LNCAP (cell line): ENCODE measurements around the gene TIMP4.

ENCODE experiments used
- TF ChIP-seq, protein P1 (sequence below): fragments of 450-650 bp; IDR thresholded peaks from 2 replicates; pipeline ENCODE4 v1.5.1; 2017; ENCODE audit warnings: mild to moderate bottlenecking

TIMP4 gene

DNA sequence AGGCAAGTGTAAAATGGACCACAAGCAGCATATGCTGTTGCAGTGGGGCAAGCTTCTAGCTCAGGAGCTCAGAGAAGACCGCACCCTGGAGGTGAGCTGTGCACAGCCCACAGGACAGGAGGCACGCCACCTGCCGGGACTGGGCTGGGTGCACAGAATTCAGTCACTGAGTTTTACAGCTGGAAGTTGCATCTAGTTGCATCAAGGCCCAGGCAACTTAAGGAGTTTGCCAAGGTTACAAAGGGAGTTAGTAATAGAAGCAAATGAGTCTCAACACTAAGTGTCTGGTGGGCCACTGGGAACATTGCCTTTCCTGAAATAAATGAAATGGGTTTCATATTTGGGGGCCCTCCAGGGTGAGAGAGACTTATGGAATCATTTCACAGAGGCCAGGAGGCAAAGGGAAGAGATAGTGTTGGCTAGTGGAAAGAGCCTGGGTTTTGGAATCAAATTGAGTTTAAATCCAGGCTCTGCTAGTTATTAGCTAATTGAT, 36.0 kb upstream of the TIMP4 start:
- TF ChIP-seq, protein P1, sequence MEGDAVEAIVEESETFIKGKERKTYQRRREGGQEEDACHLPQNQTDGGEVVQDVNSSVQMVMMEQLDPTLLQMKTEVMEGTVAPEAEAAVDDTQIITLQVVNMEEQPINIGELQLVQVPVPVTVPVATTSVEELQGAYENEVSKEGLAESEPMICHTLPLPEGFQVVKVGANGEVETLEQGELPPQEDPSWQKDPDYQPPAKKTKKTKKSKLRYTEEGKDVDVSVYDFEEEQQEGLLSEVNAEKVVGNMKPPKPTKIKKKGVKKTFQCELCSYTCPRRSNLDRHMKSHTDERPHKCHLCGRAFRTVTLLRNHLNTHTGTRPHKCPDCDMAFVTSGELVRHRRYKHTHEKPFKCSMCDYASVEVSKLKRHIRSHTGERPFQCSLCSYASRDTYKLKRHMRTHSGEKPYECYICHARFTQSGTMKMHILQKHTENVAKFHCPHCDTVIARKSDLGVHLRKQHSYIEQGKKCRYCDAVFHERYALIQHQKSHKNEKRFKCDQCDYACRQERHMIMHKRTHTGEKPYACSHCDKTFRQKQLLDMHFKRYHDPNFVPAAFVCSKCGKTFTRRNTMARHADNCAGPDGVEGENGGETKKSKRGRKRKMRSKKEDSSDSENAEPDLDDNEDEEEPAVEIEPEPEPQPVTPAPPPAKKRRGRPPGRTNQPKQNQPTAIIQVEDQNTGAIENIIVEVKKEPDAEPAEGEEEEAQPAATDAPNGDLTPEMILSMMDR = peak; percentile 52

GRCh38 chr3:12194209-12194608, 35.5 kb upstream of the TIMP4 start:
- TF ChIP-seq, protein P1 = no peak

GRCh38 chr3:12193485-12194165, 34.9 kb upstream of the TIMP4 start:
- TF ChIP-seq, protein P1 = no peak

DNA sequence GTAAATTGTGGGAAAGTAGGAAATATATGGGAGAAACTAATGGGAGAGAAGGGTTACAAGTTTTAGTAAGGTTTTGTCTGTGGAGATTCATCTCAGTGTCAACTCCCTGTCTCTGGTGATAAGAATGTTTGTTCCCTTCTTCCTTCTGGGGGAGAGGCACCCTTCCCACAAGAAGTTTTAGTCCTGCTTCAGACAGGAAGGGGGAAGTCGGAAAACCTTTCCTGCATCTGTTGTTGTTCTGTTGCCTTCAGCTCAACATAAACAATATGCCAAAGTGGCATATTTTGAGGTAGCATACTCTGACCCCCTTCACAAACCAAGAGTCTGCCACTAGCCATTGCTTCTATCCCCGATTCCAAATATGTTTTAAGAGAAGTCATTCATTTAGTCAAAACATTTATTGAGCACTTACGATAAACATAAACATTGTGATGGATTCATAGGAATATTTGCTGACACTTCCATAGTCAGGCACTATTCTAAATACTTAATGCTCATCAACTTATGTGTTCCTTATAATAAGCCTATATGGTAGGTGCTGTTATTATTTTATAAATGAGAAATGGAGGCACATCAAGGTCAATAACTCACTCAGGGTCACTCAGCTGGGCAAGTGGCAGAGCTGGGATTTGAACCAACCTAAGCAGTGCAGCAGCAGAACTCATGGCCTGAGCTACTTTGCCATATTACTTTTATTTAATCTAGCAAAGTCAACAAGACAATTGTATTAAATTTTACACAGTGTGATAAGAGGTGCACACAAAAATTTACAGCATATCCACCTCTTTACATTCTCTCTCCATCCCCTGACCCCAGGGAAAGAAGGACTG, 34.2 kb upstream of the TIMP4 start:
- TF ChIP-seq, protein P1 = no peak

DNA sequence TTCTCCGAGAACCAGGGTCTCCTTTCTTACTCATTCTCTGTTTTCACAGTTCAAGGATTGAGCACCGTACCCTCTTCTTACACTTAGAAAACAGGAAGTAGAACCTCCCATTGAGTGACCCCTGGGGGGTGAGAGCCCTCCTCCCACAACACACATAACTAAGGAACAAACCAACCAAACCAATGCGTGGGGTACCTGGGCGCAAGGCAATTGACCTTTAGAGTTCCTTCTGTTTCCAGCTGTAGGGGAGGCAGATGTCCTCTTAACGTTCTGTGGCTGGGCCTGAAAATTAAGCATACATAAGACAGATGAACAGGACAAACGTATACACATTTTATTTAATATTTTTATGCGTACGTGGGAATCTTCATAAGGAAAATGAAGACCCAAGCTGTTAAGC, 33.5 kb upstream of the TIMP4 start:
- TF ChIP-seq, protein P1 = no peak

DNA sequence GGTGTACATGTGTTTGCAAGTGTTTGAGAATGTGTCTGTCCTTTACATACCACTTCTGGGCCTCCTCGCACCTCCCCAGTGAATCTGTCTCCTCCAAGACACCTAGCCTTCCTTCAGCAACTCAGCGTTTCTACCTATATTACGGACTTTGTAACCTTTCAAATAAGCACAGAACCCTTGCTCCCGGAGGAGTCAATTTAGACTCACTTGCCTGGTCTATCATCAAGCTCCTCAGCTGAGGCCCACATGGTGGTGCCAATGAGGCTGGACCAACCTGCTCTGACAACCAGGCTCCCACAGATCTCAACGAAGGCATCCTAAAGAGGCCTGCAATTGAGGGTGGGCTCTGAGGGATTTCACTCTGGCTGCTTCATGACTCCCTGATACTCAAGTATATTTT, 32.8 kb upstream of the TIMP4 start:
- TF ChIP-seq, protein P1 = no peak

- TF ChIP-seq, protein P1 = no peak
Observed at GRCh38 chr3:12190832-12191231, 32.1 kb upstream of the TIMP4 start.
